IMR-90 (cell line): ENCODE data around the gene OR52I1. TPM values are rescaled to one million over a fixed set of nuclear protein-coding genes. Genes with fewer than 3 reads are reported as not detected.

Experiments
- ATAC-seq: fragments of 200-7000 bp; cut with Tn5 transposase; 2 replicates; pipeline ENCODE4 v1.9.1; 2020; ENCODE audit warnings: low read depth, mild to moderate bottlenecking, moderate library complexity
- Bru-seq: library from RNA; stranded (reverse); fragments of 400-500 nt; gene quantifications from one replicate; lab custom pipeline; 2021; lab: Mats Ljungman, UMichigan
- BruChase-seq, 2 experiments: library from RNA; stranded (reverse); fragments of 400-500 nt; gene quantifications; one replicate each; lab custom pipeline; 2021; lab: Mats Ljungman, UMichigan
- BruUV-seq: library from RNA; stranded (reverse); fragments of 400-500 nt; replicated peaks from 2 replicates; lab custom pipeline; 2021; lab: Mats Ljungman, UMichigan
- CTCF ChIA-PET: fragments of 300-600 bp; formaldehyde crosslinking; extraction: SDS; loops from one replicate; lab custom pipeline; 2021; ENCODE audit warnings: antibody characterized with exemption; lab: Yijun Ruan, JAX
- POLR2A ChIA-PET: fragments of 300-600 bp; sonication (Branson Sonifier 250); formaldehyde crosslinking; loops from one replicate; lab custom pipeline; 2022; ENCODE audit warnings: antibody characterized with exemption; ENCODE audit not compliant: unreplicated experiment; lab: Charles Lee
- DNase-seq: peaks from one replicate; pipeline ENCODE4 v3.0.0; 2013
- H2AFZ ChIP-seq: replicated peaks from 2 replicates; pipeline ENCODE3; 2013; ENCODE audit warnings: low read length, mild to moderate bottlenecking; ENCODE audit not compliant: poor library complexity
- H2AK5ac ChIP-seq: 2 replicates; pipeline ENCODE4 v1.6.1; 2013; ENCODE audit warnings: low read depth, low read length, inconsistent platforms
- H2AK9ac ChIP-seq: replicated peaks from 2 replicates; pipeline ENCODE3; 2013; ENCODE audit warnings: mild to moderate bottlenecking, low read depth, low read length, moderate library complexity; ENCODE audit not compliant: poor library complexity
- H2BK120ac ChIP-seq: 2 replicates; pipeline ENCODE4 v1.6.1; 2013; ENCODE audit warnings: low read depth, low read length, inconsistent platforms
- H2BK15ac ChIP-seq: 3 replicates; pipeline ENCODE4 v1.6.1; 2013; ENCODE audit warnings: low read depth, low read length, inconsistent platforms
- H2BK20ac ChIP-seq: 2 replicates; pipeline ENCODE4 v1.6.1; 2013; ENCODE audit warnings: low read depth, mild to moderate bottlenecking, inconsistent platforms, low read length, moderate library complexity
- H2BK5ac ChIP-seq: 2 replicates; pipeline ENCODE4 v1.6.1; 2013; ENCODE audit warnings: mild to moderate bottlenecking, low read depth, low read length, inconsistent platforms; ENCODE audit not compliant: poor library complexity, severe bottlenecking
- H3K14ac ChIP-seq: replicated peaks from 2 replicates; pipeline ENCODE4 v1.6.1; 2013; ENCODE audit warnings: low read depth, low read length, inconsistent platforms
- H3K18ac ChIP-seq: 2 replicates; pipeline ENCODE4 v1.6.1; 2013; ENCODE audit warnings: low read depth, low read length, control low read depth
- H3K23ac ChIP-seq: 2 replicates; pipeline ENCODE4 v1.6.1; 2013; ENCODE audit warnings: low read depth, low read length, inconsistent platforms
- H3K27ac ChIP-seq: 2 replicates; pipeline ENCODE4 v1.5.1; 2013; ENCODE audit warnings: mild to moderate bottlenecking, control low read depth, low read length; ENCODE audit not compliant: insufficient read depth
- H3K27me3 ChIP-seq: 2 replicates; pipeline ENCODE4 v1.6.1; 2013; ENCODE audit warnings: low read length; ENCODE audit not compliant: control insufficient read depth, insufficient read depth
- H3K36me3 ChIP-seq: 2 replicates; pipeline ENCODE4 v1.6.1; 2013; ENCODE audit warnings: low read length, mixed read lengths; ENCODE audit not compliant: control insufficient read depth, insufficient read depth
- H3K4ac ChIP-seq: 2 replicates; pipeline ENCODE4 v1.6.1; 2013; ENCODE audit warnings: low read depth, low read length, inconsistent platforms
- H3K4me1 ChIP-seq: 2 replicates; pipeline ENCODE4 v1.6.1; 2013; ENCODE audit warnings: low read length, mixed read lengths; ENCODE audit not compliant: control insufficient read depth, insufficient read depth
- H3K4me2 ChIP-seq: 2 replicates; pipeline ENCODE4 v1.6.1; 2013; ENCODE audit warnings: low read depth, mild to moderate bottlenecking, control low read depth, low read length, moderate library complexity
- H3K4me3 ChIP-seq: 2 replicates; pipeline ENCODE4 v1.5.1; 2013; ENCODE audit warnings: low read depth, mild to moderate bottlenecking, control low read depth, low read length, moderate library complexity; ENCODE audit not compliant: insufficient read depth
- H3K56ac ChIP-seq: 2 replicates; pipeline ENCODE4 v1.6.1; 2013; ENCODE audit warnings: low read length, inconsistent platforms; ENCODE audit not compliant: insufficient read depth; ENCODE audit errors: extremely low read depth
- H3K79me1 ChIP-seq, 2 experiments: 2 replicates each; pipeline ENCODE4 v1.6.1; 2013; ENCODE audit warnings: low read length in 2 of 2, inconsistent platforms in 1 of 2, low read depth in 1 of 2
- H3K9ac ChIP-seq: 2 replicates; pipeline ENCODE4 v1.6.1; 2013; ENCODE audit warnings: low read depth, low read length, control low read depth
- H3K9me1 ChIP-seq: 2 replicates; pipeline ENCODE4 v1.6.1; 2013; ENCODE audit warnings: low read length, inconsistent platforms; ENCODE audit not compliant: insufficient read depth
- H3K9me3 ChIP-seq: 2 replicates; pipeline ENCODE4 v1.6.1; 2013; ENCODE audit warnings: low read length; ENCODE audit not compliant: control insufficient read depth, insufficient read depth
- H4K20me1 ChIP-seq: 2 replicates; pipeline ENCODE4 v1.6.1; 2013; ENCODE audit warnings: low read length, inconsistent platforms; ENCODE audit not compliant: insufficient read depth
- H4K5ac ChIP-seq: 2 replicates; pipeline ENCODE4 v1.6.1; 2013; ENCODE audit warnings: mild to moderate bottlenecking, low read depth, low read length, control low read depth
- H4K8ac ChIP-seq, 2 experiments: 2 replicates each; pipeline ENCODE4 v1.6.1; 2013; ENCODE audit warnings: low read depth in 2 of 2, low read length in 2 of 2, control low read depth in 1 of 2, inconsistent platforms in 1 of 2
- H4K91ac ChIP-seq: 2 replicates; pipeline ENCODE4 v1.6.1; 2013; ENCODE audit warnings: low read depth, low read length, inconsistent platforms; ENCODE audit not compliant: insufficient read depth
- BHLHE40 ChIP-seq: fragments of 150-350 bp; IDR thresholded peaks from 2 replicates; pipeline ENCODE4 v1.6.1; 2016; ENCODE audit warnings: mild to moderate bottlenecking, low read depth, low read length
- CEBPB ChIP-seq: IDR thresholded peaks from 2 replicates; pipeline ENCODE4 v1.6.1; 2012; ENCODE audit warnings: low read depth, low read length, improper control_type of control experiment
- CHD1 ChIP-seq: IDR thresholded peaks from 2 replicates; pipeline ENCODE4 v1.6.1; 2012; ENCODE audit warnings: low read depth, low read length, improper control_type of control experiment
- FOS ChIP-seq: fragments of 150-350 bp; IDR thresholded peaks from 2 replicates; pipeline ENCODE4 v1.6.1; 2016; ENCODE audit warnings: low read depth, low read length
- MAFK ChIP-seq: IDR thresholded peaks from 2 replicates; pipeline ENCODE4 v1.6.1; 2012; ENCODE audit warnings: low read depth, low read length, improper control_type of control experiment
- MAZ ChIP-seq: IDR thresholded peaks from 2 replicates; pipeline ENCODE4 v1.6.1; 2012; ENCODE audit warnings: low read depth, mild to moderate bottlenecking, low read length, improper control_type of control experiment, moderate library complexity, borderline replicate concordance
- MXI1 ChIP-seq: IDR thresholded peaks from 2 replicates; pipeline ENCODE4 v1.6.1; 2012; ENCODE audit warnings: low read depth, mild to moderate bottlenecking, low read length, moderate library complexity, borderline replicate concordance
- NFE2L2 ChIP-seq: fragments of 150-350 bp; IDR thresholded peaks from 2 replicates; pipeline ENCODE4 v1.6.1; 2016; ENCODE audit warnings: low read depth, mild to moderate bottlenecking, low read length
- POLR2A ChIP-seq: IDR thresholded peaks from 2 replicates; pipeline ENCODE4 v1.6.1; 2012; ENCODE audit warnings: mild to moderate bottlenecking, low read depth, low read length
- RAD21 ChIP-seq: IDR thresholded peaks from 2 replicates; pipeline ENCODE4 v1.6.1; 2012; ENCODE audit warnings: low read length, improper control_type of control experiment
- RCOR1 ChIP-seq: IDR thresholded peaks from 2 replicates; pipeline ENCODE4 v1.6.1; 2012; ENCODE audit warnings: mild to moderate bottlenecking, low read length, improper control_type of control experiment; ENCODE audit not compliant: insufficient replicate concordance
- RFX5 ChIP-seq: IDR thresholded peaks from 2 replicates; pipeline ENCODE4 v1.8.0; 2012; ENCODE audit warnings: low read depth, mild to moderate bottlenecking, low read length, moderate library complexity
- SMC3 ChIP-seq: fragments of 150-350 bp; IDR thresholded peaks from 2 replicates; pipeline ENCODE4 v1.6.1; 2016; ENCODE audit warnings: low read depth, mild to moderate bottlenecking, antibody characterized with exemption, low read length, moderate library complexity
- USF2 ChIP-seq: fragments of 150-350 bp; IDR thresholded peaks from 2 replicates; pipeline ENCODE4 v1.6.1; 2017; ENCODE audit warnings: mild to moderate bottlenecking, antibody characterized with exemption, low read length, low read depth
- WGBS, 2 experiments: methylation state at CpG; one replicate each; pipeline versions ENCODE4 v1.1.5 to v1.1.7; 2013; ENCODE audit warnings: missing lambda C conversion rate in 2 of 2; ENCODE audit not compliant: insufficient read length in 1 of 2; ENCODE audit errors: extremely low coverage in 2 of 2; 5-methylcytosine and 5-hydroxymethylcytosine counted together
- dilution Hi-C: fragments of 300-500 bp; cut with HindIII; formaldehyde crosslinking; loops from one replicate; pipeline ENCODE4 v1.14.3; 2018; ENCODE audit warnings: low sequenced_read_pairs; ENCODE audit not compliant: unreplicated experiment
- in situ Hi-C: fragments of 300-500 bp; cut with MboI; formaldehyde crosslinking; loops from 3 replicates; pipeline ENCODE4 v1.14.3; 2019; ENCODE audit warnings: low sequenced_read_pairs, inconsistent platforms, mixed read lengths
- intact Hi-C: fragments of 100-400 bp; cut with micrococcal nuclease; formaldehyde crosslinking; loops from 2 replicates; pipeline ENCODE4 v1.10.0; 2022
- long read RNA-seq: library from polyadenylated mRNA; unstranded; transcript quantifications from one replicate; pipeline ENCODE4 v2.0.0, GENCODE V29; 2021; ENCODE audit not compliant: unreplicated experiment
- polyA plus RNA-seq, 3 experiments: library from polyadenylated mRNA; depleted of rRNA; stranded (reverse); fragments of >200 nt; gene quantifications; 2 replicates each; pipeline ENCODE4 v1.2.3, GENCODE V29; 2012; ENCODE audit warnings: low replicate concordance in 1 of 3
- total RNA-seq: library from RNA; depleted of rRNA; stranded (reverse); fragments of >200 nt; gene quantifications from 2 replicates; pipeline ENCODE4 v1.2.3, GENCODE V29; 2012; rRNA removed
- TF ChIP-seq, protein P1 (sequence below): fragments of 150-350 bp; IDR thresholded peaks from 2 replicates; pipeline ENCODE4 v1.6.1; 2016; ENCODE audit warnings: low read depth, mild to moderate bottlenecking, low read length, moderate library complexity, borderline replicate concordance
- TF ChIP-seq, protein P2 (sequence below): conservative IDR thresholded peaks from 2 replicates; pipeline ENCODE4 v1.5.1; 2012; ENCODE audit warnings: mild to moderate bottlenecking, low read depth, low read length, improper control_type of control experiment

Gene OR52I1
- not detected in 2 replicates for total RNA-seq
- polyA plus RNA-seq (2012; rRNA removed): not detected in 2 replicates
- polyA plus RNA-seq (2012; cell fraction: cytosol; rRNA removed): not detected in 2 replicates
- not detected in 2 replicates for polyA plus RNA-seq (2012; cell fraction: nucleus; rRNA removed; ENCODE audit: low replicate concordance)
- Bru-seq, nascent RNA: not detected
- not detected for BruChase-seq, experiment 1, labeled RNA remaining after a 6-hour chase
- BruChase-seq, experiment 2, labeled RNA remaining after a 2-hour chase: not detected
- long read RNA-seq: 0 reads

DNA sequence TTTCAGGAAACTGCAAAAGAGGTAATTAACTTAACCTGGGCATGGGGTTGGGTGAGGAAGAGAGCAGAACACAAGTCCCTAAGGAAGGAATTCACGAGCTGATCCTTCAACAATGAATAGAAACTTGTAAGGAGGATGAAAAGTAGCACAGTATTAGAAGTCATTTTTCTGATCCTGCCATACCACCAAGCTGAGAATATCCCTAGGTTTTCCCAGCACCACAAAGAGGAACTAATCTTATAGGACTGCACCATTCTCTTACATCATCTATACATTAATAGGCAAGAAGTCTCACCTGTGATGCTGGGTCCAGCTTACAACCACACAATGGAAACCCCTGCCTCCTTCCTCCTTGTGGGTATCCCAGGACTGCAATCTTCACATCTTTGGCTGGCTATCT is at the start of gene OR52I1:
TSS of gene OR52I1 (plus strand) at position 301 of the 400 bp plus-strand sequence. CDS start at position 301, 0 bp downstream.
- Histone ChIP-seq H3K4me3 (no peak within 1 kb of the TSS), H2BK120ac (no peak within 1 kb of the TSS), H4K91ac (no peak within 1 kb of the TSS), H3K56ac (no peak within 1 kb of the TSS), H3K36me3 (0 out of 2 replicates have a peak, but pooled peaks cover under 1% of the 10 kb centered on the region), H2BK15ac (no peak within 1 kb of the TSS), H3K4ac (no peak within 1 kb of the TSS), H3K14ac (no peak within 1 kb of the TSS), H2AK9ac (no peak within 1 kb of the TSS), H3K79me1 (no peaks in the 10 kb centered on the region), H3K9me1 (no peaks in the 10 kb centered on the region), H2BK20ac (no peak within 1 kb of the TSS), H3K18ac (no peak within 1 kb of the TSS), H4K5ac (no peak within 1 kb of the TSS), H3K4me2 (no peak within 1 kb of the TSS), H3K23ac (no peak within 1 kb of the TSS), H3K27ac (no peak within 1 kb of the TSS), H3K27me3 (no peaks in the 10 kb centered on the region; the same call in 1 of the 2 replicates), H4K20me1 (no peaks in the 10 kb centered on the region), H2AK5ac (no peak within 1 kb of the TSS), H2BK5ac (no peak within 1 kb of the TSS), H4K8ac (no peak within 1 kb of the TSS), H3K4me1 (no peaks in the 10 kb centered on the region), H2AFZ (no peak within 1 kb of the TSS), H3K9ac (no peak within 1 kb of the TSS), H3K9me3 (no peaks in the 10 kb centered on the region)
- no TSS peak for BruUV-seq
- ATAC-seq (no peak), DNase-seq (no peak)
- CTCF ChIA-PET: no interaction called here
- TF ChIP-seq CHD1: no peak
- no peak for TF ChIP-seq MAZ
- no peak for TF ChIP-seq MAFK
- TF ChIP-seq RAD21: no peak
- TF ChIP-seq, protein P1, sequence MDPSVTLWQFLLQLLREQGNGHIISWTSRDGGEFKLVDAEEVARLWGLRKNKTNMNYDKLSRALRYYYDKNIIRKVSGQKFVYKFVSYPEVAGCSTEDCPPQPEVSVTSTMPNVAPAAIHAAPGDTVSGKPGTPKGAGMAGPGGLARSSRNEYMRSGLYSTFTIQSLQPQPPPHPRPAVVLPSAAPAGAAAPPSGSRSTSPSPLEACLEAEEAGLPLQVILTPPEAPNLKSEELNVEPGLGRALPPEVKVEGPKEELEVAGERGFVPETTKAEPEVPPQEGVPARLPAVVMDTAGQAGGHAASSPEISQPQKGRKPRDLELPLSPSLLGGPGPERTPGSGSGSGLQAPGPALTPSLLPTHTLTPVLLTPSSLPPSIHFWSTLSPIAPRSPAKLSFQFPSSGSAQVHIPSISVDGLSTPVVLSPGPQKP: no peak
- TF ChIP-seq CEBPB: no peak
- TF ChIP-seq RFX5: no peak
- no peak for TF ChIP-seq BHLHE40
- no peak for TF ChIP-seq RCOR1
- no peak for TF ChIP-seq FOS
- no peak for TF ChIP-seq MXI1
- TF ChIP-seq SMC3: no peak
- TF ChIP-seq NFE2L2: no peak
- no peak for TF ChIP-seq USF2
- TF ChIP-seq, protein P2, sequence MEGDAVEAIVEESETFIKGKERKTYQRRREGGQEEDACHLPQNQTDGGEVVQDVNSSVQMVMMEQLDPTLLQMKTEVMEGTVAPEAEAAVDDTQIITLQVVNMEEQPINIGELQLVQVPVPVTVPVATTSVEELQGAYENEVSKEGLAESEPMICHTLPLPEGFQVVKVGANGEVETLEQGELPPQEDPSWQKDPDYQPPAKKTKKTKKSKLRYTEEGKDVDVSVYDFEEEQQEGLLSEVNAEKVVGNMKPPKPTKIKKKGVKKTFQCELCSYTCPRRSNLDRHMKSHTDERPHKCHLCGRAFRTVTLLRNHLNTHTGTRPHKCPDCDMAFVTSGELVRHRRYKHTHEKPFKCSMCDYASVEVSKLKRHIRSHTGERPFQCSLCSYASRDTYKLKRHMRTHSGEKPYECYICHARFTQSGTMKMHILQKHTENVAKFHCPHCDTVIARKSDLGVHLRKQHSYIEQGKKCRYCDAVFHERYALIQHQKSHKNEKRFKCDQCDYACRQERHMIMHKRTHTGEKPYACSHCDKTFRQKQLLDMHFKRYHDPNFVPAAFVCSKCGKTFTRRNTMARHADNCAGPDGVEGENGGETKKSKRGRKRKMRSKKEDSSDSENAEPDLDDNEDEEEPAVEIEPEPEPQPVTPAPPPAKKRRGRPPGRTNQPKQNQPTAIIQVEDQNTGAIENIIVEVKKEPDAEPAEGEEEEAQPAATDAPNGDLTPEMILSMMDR: no peak
- no peak for TF ChIP-seq POLR2A
- intact Hi-C loops: no loop called here
- POLR2A ChIA-PET: no interaction called here
- WGBS, 2 experiments: no CpG with 5 or more reads among the region's 1 CpG
- dilution Hi-C loops: no loop called here
- in situ Hi-C loops: no loop called here
